HG02840 (cell line): ENCODE measurements around the gene CLCNKB.

Source experiments
- ATAC-seq: cut with Tn5 transposase; IDR thresholded peaks from one replicate; pipeline ENCODE4 v1.9.1; 2021; ENCODE audit warnings: mild to moderate bottlenecking, moderate library complexity, moderate number of reproducible peaks; ENCODE audit not compliant: unreplicated experiment, low FRiP score

The CLCNKB gene

DNA sequence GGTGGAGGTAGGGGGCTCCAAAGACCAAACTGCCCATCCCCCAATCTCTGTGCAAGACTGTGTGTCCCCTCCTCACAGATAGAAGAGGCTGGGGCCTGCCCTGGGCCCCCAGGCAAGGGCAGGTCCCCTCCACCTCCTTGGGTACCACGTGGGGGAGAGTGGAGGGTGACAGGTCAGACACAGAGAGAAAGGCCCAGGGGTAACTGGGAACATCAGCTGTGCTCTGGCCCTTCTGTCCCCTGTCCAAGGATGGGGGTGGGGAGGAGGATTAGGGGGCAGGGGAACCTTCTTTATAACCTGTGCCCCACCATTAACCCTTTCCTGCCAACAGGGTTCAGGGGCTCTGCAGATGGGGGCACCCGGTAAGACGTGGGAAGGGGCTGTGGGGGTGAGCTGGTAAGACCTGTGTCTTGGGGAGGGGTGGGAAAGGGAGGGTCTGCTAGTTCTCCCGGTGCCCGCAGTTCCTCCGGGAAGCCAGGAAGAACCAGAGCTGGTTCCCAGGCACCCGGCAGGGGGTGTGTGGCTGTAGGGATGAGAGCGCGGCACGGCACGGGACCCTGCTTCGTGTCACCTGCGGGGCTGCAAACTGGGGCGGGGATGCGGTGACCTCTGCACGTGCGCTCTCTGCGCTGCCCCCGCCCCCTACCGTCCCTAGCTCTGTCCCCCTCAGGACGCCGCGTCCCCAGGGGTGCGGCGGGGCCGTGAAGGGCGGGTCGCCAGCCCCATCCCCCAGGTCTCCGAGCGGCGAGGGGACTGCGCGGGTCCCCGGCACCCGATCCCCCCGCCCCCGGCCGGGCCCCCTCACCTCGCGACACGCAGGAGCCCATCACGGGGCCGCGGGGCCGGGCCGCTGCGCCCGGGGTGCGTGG is 29.3 kb downstream of the CLCNKB start:
- ATAC-seq = no peak

DNA sequence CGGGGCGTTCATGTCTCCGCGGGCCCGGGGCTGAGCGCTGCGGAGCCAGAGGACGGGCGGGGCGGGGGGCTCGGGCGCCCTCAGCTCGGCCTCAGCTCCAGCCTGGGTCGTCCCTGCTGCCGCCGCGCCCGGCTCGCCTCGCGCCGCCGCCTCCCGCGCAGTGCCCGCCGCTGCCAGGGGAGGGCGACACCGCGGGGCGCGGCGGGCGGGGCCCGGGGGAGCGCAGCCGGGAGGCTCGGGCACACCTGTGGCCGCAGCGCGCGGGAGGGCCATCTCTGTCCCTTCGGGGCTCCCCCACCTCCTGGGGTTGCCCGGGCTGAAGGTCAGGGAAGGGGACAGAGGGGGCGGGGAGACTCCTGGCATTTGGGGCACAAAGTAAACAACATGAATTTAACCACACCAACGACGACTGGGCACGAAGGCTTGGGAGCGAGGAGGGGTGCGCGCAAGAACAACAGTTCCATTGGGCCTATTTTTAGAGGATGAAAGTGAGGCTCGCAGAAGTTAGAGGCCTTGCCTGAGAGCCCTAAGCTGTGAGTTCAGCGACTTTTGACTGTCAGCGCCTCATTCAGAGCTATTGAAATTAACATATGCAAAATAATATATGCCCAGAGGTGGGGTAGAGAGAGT is 30.0 kb downstream of the CLCNKB start, which contains the start of gene FAM131C:
FAM131C (minus strand) TSS at position 162 of the 630 bp plus-strand sequence. CDS start 209 bp downstream, outside the sequence.
- ATAC-seq = no peak

DNA sequence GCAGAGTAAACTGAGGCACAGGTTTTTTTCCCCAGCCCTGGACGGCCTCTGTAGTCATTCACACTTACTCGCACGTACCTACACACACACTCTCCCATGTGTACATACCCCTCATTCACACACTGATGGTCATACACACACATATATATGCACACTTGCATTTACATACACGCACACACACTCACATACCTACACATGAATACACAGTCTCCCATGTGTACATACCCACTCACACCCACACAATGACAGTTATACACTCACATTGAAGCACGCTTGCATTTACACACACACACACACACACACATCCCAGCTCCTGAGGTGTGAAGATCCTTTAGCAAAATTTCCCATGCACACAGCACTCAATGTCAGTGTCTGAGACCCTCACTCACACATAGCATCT is 30.6 kb downstream of the CLCNKB start:
- no peak for ATAC-seq

- no peak for ATAC-seq
These were observed 31.9 kb downstream of the CLCNKB start for GRCh38 chr1:16075337-16076030.

- no peak for ATAC-seq
These were observed 32.7 kb downstream of the CLCNKB start for GRCh38 chr1:16076031-16076864.

DNA sequence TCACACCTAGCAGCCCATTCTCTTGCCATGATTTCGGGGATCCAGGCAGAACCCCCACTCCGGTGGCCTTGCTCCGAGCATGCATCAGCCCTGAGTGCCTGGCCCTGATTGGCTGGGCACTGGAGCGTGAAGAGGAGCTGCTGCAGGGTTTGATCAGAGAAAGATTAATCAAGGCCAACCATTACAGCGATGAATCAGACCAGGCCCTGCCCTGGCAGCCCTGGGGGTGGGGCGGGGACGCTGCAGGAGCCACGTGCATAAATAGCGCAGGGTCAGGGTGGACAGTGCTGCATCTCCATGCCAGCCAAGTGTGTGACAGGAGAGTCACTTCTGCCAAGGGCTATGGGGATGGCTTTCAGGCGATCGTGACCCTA is 33.3 kb downstream of the CLCNKB start:
- ATAC-seq = no peak

DNA sequence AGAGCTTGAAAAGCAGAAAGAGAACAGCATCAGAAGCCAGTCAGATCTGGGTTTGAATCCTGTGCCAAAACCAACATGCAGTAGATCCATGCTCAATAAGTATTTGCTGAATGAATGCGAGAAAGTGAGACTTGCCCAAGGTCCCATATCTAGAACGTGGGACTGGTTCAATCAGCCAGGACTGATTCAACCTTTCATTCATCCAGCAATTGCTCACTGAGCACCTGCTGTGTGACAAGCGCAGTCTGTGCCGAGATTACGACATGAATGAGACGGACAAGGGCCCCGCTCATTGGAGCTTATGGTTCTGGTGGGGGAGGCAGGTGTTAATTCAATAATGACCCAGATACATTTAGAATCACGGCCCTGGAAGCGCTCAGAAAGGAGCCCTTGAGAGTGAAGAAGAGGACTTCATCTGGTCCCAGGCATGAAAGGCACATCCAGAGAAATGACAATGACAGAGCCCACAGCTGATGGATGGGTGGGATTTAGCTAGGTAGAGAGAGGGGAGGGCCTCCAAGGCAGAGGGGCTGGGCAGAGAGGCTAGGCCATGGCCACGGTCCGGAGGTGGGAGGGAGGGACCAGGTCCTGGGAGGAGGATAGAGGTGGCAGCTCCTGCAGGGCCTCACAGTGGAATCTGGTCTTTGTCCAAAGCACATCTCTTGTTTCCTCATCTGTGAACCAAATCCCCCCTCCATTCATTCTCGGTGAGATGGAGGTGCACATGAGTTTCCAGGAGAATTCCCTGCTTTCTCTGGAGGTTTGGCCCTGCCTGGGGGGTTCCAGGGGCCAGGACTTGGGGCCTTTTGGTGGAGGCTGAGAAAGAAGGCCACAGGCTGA is 34.0 kb downstream of the CLCNKB start:
- no peak for ATAC-seq

- no peak for ATAC-seq
These were observed 35.5 kb downstream of the CLCNKB start for GRCh38 chr1:16078925-16079656.

DNA sequence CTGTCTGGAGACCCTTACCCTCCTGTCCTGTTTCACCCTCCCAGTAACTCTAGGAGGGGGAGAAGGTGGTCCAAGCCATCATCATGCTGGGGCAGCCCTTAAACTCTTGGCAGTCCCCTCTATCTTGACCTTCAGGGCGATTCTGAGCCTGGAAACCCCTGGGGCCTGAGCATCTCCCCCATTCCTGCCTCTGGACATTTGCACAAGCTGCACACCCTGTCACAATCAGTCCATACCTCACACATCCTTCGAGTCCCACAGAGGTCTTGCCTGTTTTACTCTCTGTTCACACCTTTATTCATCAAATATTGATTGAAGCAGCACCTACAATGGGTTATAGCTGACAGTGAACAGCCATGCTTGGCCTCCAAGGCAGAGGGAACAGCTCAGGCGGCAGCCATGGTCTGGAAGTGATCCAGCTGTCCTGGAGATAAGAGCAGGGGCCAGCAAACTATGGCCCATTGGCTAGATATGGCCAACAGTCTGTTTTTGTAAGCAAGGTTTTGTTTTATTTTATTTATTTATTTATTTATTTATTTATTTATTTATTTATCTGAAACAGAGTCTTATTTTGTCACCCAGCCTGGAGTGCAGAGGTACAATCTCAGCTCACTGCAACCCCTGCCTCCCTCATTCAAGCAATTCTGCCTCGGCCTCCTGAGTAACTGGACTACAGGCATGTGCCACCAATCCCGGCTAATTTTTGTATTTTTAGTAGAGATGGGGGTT is 37.0 kb downstream of the CLCNKB start:
- no peak for ATAC-seq

GRCh38 chr1:16081636-16082035 is 38.1 kb downstream of the CLCNKB start:
- ATAC-seq = no peak

- no peak for ATAC-seq
These were observed 38.9 kb downstream of the CLCNKB start for GRCh38 chr1:16082283-16083038.

- no peak for ATAC-seq
These were observed 39.9 kb downstream of the CLCNKB start for GRCh38 chr1:16083486-16083885.

DNA sequence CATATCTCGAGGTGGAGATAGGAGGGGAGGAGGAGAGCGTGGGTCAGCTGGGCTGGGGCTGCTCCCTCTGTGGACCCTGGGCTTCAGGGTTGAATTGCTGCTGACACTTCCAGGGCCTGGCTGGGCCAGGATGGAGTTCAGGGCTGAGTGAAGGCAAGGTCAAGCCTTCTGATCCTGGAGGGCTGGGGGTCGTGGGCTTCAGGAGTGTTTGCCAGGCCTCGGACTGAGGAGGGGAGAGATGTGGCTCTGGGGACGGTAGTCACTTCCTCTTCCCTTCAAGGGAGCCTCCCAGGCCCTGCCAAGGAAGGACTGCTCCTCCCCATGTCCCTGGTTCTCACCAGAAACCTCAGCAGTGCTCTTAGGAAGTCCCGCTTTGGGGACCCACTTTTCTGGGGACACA is 41.9 kb downstream of the CLCNKB start:
- no peak for ATAC-seq

DNA sequence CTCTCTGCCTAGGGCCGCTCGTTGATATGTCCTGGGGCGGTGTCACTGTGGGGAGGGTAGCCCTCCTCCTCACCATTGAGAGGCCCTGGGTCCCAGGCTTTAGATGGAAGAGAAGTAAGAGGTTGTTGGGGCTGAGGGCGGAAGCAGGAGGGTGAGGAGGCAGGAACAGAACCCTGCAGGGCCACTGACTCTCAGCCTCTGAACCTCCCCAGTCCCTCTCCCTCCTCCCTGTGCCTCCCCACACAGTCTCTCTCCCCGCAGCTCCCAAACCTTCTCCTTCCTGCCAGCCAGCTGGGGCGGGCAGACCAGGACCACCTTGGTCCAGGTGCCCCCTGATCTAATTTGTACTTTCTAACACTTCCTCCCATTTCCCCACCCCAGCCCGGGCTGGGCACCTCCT is 44.2 kb downstream of the CLCNKB start:
- no peak for ATAC-seq

DNA sequence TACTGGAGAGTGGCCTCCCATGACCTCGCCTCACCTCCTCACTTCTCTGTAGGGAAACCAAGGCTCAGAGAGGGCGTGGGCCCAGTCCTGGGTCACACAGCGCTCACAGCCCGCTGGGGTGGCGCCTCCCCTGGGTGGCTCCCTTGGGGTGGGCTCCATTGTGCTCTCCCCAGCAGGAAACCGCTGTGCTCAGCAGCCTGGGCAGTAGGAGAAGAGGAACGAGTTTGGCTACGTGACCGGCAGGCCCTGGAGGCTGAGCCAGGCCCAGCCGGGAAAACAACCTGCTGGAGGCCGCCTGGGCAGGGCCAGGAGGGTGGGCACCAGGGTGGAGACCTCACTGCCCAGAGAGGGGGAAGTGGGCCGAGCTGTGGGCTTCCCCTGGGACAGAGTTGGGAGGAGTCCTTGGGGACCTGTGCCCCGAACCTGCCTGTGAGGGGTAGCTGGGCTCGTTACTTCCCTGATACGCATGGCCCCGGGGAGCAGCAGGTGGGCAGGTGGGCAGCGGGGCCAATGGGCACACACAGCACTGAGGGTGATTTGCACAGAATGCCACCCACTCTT is 44.8 kb downstream of the CLCNKB start:
- no peak for ATAC-seq

DNA sequence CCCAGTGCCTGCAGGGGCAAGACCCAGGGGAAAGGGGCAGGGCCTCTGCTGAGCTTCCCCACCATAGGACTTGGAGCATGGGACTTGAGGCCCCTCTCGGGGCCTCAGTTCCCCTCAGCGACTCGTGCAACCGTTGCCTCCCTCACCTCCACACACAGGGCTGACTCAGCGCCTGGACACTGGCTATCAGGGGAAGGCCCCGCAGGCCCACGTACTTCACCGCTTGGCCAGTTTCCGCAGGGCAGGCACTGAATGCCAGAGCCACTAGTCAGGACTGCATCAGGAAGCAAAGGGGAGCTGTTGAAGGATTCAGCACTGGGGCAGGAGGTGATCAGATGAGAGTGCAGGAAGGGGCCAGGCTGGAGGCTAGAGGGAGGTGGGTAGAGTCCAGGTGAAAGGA is 45.4 kb downstream of the CLCNKB start:
- no peak for ATAC-seq
